GM18505 (cell line): ENCODE data around the gene SH2B2.
A peak's percentile ranks its signal among the peaks of the same experiment; 100 is the strongest.

Experiments used
- ATAC-seq: cut with Tn5 transposase; IDR thresholded peaks from one replicate; pipeline ENCODE4 v1.9.1; 2021; ENCODE audit not compliant: unreplicated experiment
- POLR2A ChIP-seq: IDR thresholded peaks from 4 replicates; pipeline ENCODE4 v1.6.1; 2011; ENCODE audit warnings: borderline replicate concordance; ENCODE audit not compliant: insufficient read depth, insufficient read length; ENCODE audit errors: extremely low read depth

The SH2B2 gene

DNA sequence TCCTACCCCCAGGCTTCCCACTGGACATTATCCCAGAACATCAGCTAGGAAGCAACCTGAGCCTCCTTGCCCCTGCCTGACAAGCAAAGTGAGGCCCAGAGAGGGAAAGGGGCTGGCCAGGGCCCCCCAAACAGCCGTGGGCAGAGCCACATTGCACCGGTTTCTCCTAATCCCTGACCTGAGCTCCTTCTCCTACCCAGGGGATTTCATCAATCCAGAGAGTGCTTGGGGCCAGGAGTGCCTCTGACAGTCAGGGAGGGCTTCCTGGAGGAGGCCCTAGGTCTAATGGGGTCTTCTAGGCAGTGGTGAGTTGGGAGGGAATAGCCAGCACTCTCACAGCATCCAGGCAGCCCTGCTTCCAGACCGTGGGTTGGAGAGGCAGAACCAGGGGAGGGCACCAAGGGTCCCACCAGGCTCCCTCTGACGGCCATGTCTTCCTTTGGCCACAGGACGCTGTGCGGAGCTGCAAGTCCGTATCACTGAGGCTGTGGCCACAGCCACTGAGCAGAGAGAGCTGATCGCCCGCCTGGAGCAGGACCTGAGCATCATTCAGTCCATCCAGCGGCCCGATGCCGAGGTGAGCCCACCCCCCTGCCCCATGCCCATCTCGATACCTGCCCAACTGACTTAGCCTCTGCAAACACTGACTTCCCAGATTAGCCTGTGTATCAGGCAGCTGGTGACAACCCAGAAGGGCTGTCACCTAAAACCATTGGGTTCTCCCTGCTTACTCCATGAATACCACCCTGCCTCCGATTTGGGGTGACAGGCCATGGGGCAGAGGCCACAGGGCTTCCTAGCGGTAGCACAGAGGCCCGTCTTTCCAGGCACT is 13.5 kb upstream of the SH2B2 start:
- TF ChIP-seq POLR2A, result no peak
- no peak for ATAC-seq

- ATAC-seq, result no peak
- no peak for TF ChIP-seq POLR2A
Measured at GRCh38 chr7:102273749-102274712, 12.6 kb upstream of the SH2B2 start.

DNA sequence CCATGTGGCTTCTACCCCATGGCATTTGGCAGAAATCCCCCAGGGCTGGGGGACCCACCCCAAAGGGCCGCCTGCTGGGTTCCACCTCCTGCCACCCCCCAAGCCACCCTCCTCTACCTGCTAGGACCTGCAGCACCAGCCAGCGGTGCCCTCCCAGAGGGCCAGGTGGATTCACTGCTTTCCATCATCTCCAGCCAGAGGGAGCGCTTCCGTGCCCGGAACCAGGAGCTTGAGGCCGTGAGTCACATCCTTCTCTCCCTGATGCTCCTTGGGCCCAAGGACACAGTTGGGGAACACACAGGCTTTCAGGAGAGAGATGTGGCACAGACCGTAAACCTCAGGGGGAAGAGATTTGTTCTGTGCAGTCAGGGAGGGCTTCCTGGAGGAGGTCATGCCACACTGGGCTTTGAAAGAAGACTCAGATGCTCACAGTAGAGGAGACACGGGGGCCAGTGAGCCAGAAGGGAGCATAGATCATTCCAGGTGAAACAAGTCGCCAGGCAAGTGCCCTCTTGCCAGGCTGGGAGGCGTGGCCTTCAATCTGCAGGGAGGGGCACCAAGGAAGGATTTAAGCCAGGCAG is 11.5 kb upstream of the SH2B2 start:
- no peak for ATAC-seq
- no peak for TF ChIP-seq POLR2A

- TF ChIP-seq POLR2A, result no peak
- ATAC-seq, result no peak
Measured at GRCh38 chr7:102277901-102278300, 8.8 kb upstream of the SH2B2 start.

GRCh38 chr7:102279537-102280400 is 6.9 kb upstream of the SH2B2 start:
- peak; percentile 76 for ATAC-seq
- TF ChIP-seq POLR2A, result no peak

GRCh38 chr7:102280521-102280920 is 6.1 kb upstream of the SH2B2 start:
- no peak for TF ChIP-seq POLR2A

GRCh38 chr7:102281785-102282184 is 4.9 kb upstream of the SH2B2 start:
- no peak for TF ChIP-seq POLR2A
- no peak for ATAC-seq

More at GRCh38 chr7:102280521-102280920, 6.1 kb upstream of the SH2B2 start:
- no peak for ATAC-seq

- no peak for TF ChIP-seq POLR2A
- no peak for ATAC-seq
Measured at GRCh38 chr7:102282465-102283362, 4.0 kb upstream of the SH2B2 start.

DNA sequence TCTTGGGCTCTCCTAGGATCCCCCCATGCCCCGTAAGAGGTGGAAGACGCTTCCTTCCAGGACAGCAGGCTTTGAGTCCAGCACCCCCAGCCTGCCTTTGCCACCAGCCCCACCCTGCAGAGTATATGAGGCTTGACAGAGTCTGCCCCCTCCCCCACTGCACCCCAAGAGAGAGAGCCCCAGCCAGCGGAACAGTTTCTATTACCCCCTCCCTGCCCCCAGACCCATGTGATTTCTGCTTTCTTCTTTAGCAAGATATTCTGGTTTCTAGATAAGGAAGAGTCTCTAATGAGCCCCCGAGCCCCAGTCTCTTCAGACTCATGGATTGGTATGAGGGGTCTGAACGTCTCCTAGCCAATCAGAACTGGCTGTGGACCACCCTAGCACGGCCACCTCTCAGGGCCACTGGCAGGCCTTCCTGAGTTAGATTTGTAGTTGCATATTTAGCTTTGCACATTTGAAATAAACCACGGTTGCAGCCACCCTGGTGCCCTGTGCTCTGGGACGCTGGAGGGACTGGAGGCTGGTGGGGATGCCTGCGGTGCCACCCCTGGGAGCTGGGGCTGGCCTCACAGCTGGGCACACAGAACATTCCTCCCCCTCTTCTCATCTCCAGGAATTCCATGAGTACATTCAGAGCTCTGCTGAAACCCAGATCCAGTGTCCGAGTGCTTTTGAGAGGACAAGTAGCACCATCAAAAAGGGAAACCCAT is 3.0 kb upstream of the SH2B2 start:
- ATAC-seq, result no peak
- TF ChIP-seq POLR2A, result no peak

GRCh38 chr7:102284399-102284798 is 2.3 kb upstream of the SH2B2 start:
- ATAC-seq, result no peak
- peak; percentile 11 for TF ChIP-seq POLR2A

- no peak for ATAC-seq
- TF ChIP-seq POLR2A, result no peak
Measured at GRCh38 chr7:102284891-102285539, 1.7 kb upstream of the SH2B2 start.

DNA sequence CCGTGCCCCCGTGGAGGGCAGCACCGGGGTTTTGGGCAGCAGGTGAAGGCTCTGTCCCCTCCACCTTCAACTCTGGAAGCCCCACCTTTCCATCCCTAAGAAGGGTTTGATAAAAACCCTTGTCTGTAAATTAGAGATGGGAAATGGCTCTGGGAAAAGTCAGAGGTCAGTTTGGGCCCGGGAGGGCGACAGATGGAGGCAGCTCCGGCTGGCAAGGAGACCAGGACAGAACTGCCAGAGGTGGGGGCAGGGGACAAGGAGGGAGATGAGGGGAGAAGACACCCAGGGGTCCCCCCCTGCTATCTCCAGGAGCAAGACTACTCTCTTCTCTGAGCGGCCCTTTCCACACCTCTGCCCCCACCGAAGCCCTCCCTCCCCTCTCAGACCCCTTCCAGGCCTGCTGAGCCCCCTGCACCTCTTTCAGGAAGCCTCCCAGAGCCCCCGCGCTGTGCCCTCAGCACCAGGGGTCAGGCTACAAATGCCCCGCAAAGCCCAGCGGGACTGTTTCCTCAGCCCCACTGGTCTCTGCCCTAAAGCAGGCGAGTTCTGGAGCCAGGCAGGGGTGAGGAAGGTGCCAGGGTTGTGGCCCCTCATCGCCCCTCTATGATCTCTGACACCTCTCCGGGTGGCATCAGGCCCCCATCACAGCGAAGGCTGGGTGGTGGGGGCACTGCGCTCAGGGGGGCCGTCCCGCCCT is 980 bp upstream of the SH2B2 start:
- no peak for TF ChIP-seq POLR2A
- no peak for ATAC-seq
